Thyroid gland (tissue), 4 donors: ENCODE measurements around the gene MSN. TPM values are rescaled to one million over a fixed set of nuclear protein-coding genes. Genes with fewer than 3 reads are reported as not detected.
"Not testable (repeated sequence)": the region's sequence is repeated elsewhere in the genome, so short reads cannot be mapped to it uniquely, and the experiment has no call there.

Experiments
- DNase-seq, 2 donors: peaks; one replicate each; pipeline ENCODE4 v3.0.0-alpha.2; 2019
- H3K27ac ChIP-seq, 3 donors: fragments of 200-600 bp; sonication (generic); 1 replicate in 2 of 3; 2 replicates in 1 of 3; pipeline ENCODE4 v1.5.1; 2016 to 2019; ENCODE audit warnings: mild to moderate bottlenecking in 1 of 3, moderate library complexity in 1 of 3
- H3K27me3 ChIP-seq: fragments of 200-600 bp; sonication (generic); one replicate; pipeline ENCODE4 v1.5.1; 2019
- H3K36me3 ChIP-seq, 2 donors: fragments of 200-600 bp; sonication (generic); one replicate each; pipeline ENCODE4 v1.5.1; 2016 to 2019
- H3K4me1 ChIP-seq, 2 donors: fragments of 200-600 bp; sonication (generic); one replicate each; pipeline ENCODE4 v1.5.1; 2017 to 2019
- H3K4me3 ChIP-seq, 3 donors: fragments of 200-600 bp; sonication (generic); replicated peaks in 1 of 3; 1 replicate in 2 of 3; 2 replicates in 1 of 3; pipeline ENCODE4 v1.5.1; 2016; ENCODE audit warnings: mild to moderate bottlenecking in 1 of 3
- H3K9me3 ChIP-seq: fragments of 200-600 bp; sonication (generic); one replicate; pipeline ENCODE4 v1.5.1; 2017
- CTCF ChIP-seq, 6 experiments: fragments of 200-600 bp in 3 of 6; fragments of 450-650 bp in 3 of 6; sonication (generic) in 3 of 6; IDR thresholded peaks; one replicate each; pipeline ENCODE4 v1.5.1; 2016 to 2019; ENCODE audit warnings: antibody characterized with exemption in 6 of 6, mild to moderate bottlenecking in 2 of 6, inconsistent platforms in 1 of 6, moderate library complexity in 1 of 6
- POLR2A ChIP-seq, 2 donors: fragments of 450-650 bp; IDR thresholded peaks; one replicate each; pipeline ENCODE4 v1.6.1; 2017; ENCODE audit warnings: antibody characterized with exemption in 2 of 2, mild to moderate bottlenecking in 2 of 2, moderate library complexity in 1 of 2
- WGBS, 2 donors: methylation state at CpG; one replicate each; pipeline ENCODE4 v1.1.5; 2017; 5-methylcytosine and 5-hydroxymethylcytosine counted together
- intact Hi-C: fragments of 100-400 bp; cut with DNase I; formaldehyde crosslinking; loops from one replicate; pipeline ENCODE4 v1.15.1; 2023
- total RNA-seq, 4 donors: library from RNA; depleted of rRNA; stranded (reverse); fragments of >200 nt; gene quantifications; one replicate each; pipeline ENCODE4 v1.2.3, GENCODE V29; 2016

The MSN gene
- total RNA-seq, 4 donors from 2014 or later, result 204 to 318 (median 259) TPM

DNA sequence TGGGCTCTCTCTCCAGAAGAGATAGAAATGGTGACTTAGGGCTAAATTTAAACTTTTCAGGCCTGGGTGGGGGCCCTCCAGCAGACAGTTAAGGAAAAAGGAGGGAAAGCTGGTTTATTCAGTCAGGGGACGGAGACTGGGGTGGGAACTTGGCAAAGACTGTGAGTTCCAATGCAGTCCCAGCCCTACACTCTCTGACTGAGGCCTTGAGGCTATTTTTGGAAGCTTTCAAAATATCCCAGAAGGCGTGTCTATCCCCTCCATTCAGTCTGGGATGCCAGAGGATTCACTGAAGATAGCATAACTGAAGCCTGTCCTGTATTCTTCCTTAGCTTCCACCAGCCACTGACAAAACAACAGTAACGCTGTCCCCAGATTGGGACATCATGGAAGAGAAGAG lies 32.1 kb upstream of the MSN start:
- no peak for DNase-seq
- H3K36me3 ChIP-seq, result no peaks in the 10 kb centered on the region
- no peaks in the 10 kb centered on the region for H3K9me3 ChIP-seq
- no peak overlapping the region for H3K4me3 ChIP-seq
- H3K4me1 ChIP-seq, result peaks cover 0 to 13% of the 10 kb centered on the region in 2 donors
- TF ChIP-seq CTCF (IDR thresholded peaks at IDR 0.05) (no peak), POLR2A (IDR thresholded peaks at IDR 0.05) (no peak)
- WGBS, 2 donors, result 64 to 73% methylated on average over 3 of the region's 3 CpGs
- intact Hi-C loops, result no loop called here
- no peaks in the 10 kb centered on the region for H3K27me3 ChIP-seq
- peak overlapping the region in 2 of 3 donors; percentile 50 to 57 for H3K27ac ChIP-seq

- Histone ChIP-seq H3K36me3 (no peaks in the 10 kb centered on the region), H3K27me3 (no peaks in the 10 kb centered on the region), H3K4me3 (no peak overlapping the region), H3K4me1 (peaks cover 0 to 13% of the 10 kb centered on the region in 2 donors), H3K27ac (peak overlapping the region in 2 of 3 donors; percentile 50 to 57), H3K9me3 (no peaks in the 10 kb centered on the region)
- 59 to 84% methylated on average over 2 of the region's 2 CpGs for WGBS, 2 donors
- no peak for TF ChIP-seq CTCF (IDR thresholded peaks at IDR 0.05)
- TF ChIP-seq POLR2A (IDR thresholded peaks at IDR 0.05), result no peak
- no peak for DNase-seq
- intact Hi-C loops, result no loop called here
Observed at GRCh38 chrX:65635822-65636221, 31.6 kb upstream of the MSN start.

DNA sequence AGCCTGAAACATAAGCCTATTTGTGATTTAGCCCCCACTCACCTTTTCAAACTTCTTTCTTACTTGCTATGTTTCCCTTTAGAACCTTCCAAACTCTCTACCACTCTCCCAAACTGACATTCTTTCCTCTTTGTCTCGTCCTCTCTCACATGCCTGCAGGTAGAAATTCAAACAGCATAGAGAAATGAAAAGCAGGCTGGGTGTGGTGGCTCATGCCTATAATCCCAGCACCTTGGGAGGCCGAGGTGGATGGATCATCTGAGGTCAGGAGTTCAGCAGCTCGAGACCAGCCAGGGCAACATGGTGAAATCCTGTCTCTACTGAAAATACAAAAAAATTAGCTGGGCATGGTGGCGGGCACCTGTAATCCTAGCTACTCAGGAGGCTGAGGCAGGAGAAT lies 31.2 kb upstream of the MSN start:
- Histone ChIP-seq H3K27ac (peak overlapping the region in 1 of 3 donors; percentile 57), H3K4me1 (peaks cover 0 to 13% of the 10 kb centered on the region in 2 donors)
- DNase-seq, H3K4me3 ChIP-seq, H3K27me3 ChIP-seq, intact Hi-C loops, H3K36me3 ChIP-seq, H3K9me3 ChIP-seq: not testable (repeated sequence)
- WGBS, 2 donors, result 87 to 92% methylated on average over 4 of the region's 4 CpGs

DNA sequence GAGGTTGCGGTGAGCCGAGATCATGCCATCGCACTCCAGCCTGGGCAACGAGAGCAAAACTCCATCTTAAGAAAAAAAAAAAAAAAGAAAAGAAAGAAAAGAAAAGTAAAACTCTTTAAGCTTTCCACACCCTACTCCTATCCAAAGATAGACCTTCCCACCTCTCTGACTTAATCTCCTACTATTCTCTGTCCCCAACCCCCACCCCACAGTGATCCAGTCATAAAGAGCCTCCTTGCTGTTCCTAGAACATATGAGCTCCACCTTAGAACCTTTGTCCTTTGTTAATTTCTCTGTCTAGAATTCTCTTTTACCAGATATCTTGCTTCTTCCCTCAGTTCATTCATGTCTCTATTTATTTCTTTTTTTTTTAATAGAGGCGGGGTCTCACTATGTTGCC lies 30.1 kb upstream of the MSN start:
- WGBS, 2 donors, result 95 to 96% methylated on average over 5 of the region's 5 CpGs
- DNase-seq, result no peak
- peaks cover 0 to 14% of the 10 kb centered on the region in 2 donors for H3K4me1 ChIP-seq
- H3K27ac ChIP-seq, result no peak overlapping the region
- no peaks in the 10 kb centered on the region for H3K27me3 ChIP-seq
- H3K4me3 ChIP-seq, result no peak overlapping the region
- no peaks in the 10 kb centered on the region for H3K36me3 ChIP-seq
- no peaks in the 10 kb centered on the region for H3K9me3 ChIP-seq
- no peak for TF ChIP-seq CTCF (IDR thresholded peaks at IDR 0.05)
- TF ChIP-seq POLR2A (IDR thresholded peaks at IDR 0.05), result no peak
- intact Hi-C loops, result no loop called here

- no peaks in the 10 kb centered on the region for H3K9me3 ChIP-seq
- intact Hi-C loops, result no loop called here
- H3K4me3 ChIP-seq, result no peak overlapping the region
- H3K27me3 ChIP-seq, result no peaks in the 10 kb centered on the region
- peak overlapping the region; percentile 28 to 87 (median 70) for H3K27ac ChIP-seq
- H3K4me1 ChIP-seq, result peaks cover 24 to 32% of the 10 kb centered on the region in 2 donors
- no peaks in the 10 kb centered on the region for H3K36me3 ChIP-seq
- WGBS, 2 donors, result 20 to 26% methylated on average over 3 of the region's 3 CpGs
- TF ChIP-seq POLR2A (IDR thresholded peaks at IDR 0.05) (no peak), CTCF (IDR thresholded peaks at IDR 0.05) (no peak)
- DNase-seq, result peak; percentile 44 to 56
Observed at GRCh38 chrX:65642914-65643491, 24.5 kb upstream of the MSN start.
